ENCODE measurements around the gene STXBP5. TPM values are rescaled to one million over a fixed set of nuclear protein-coding genes. Genes with fewer than 3 reads are reported as not detected.

Gene STXBP5
- total and polyA plus RNA-seq, 4 experiments from 2014 or later, result 0.90 to 36.5 (median 21.9) TPM

DNA sequence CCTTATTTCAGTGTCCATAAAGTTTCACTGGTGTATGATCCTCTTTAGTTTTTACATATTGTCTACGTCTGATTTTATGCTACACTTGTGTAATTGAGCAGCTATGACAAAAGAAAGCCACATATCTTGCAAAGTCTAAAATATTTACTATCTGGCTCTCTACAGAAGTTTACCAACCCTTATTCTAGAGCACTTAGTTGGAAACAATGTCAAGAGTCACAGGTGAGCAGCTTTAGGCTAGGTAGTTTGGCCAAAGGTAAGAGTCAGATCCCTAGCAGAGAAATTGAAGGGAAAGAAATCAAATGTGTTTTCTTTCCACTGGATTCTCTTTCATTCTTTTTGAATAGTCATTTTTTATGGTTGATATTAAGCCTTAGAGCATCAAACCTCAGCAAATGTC lies 34.7 kb upstream of the STXBP5 start:
- Histone ChIP-seq H3K27ac (ENCODE audit: low read depth, low read length) (no peak overlapping the region), H3K9me3 (ENCODE audit: control insufficient read depth in 1 of 2, low read length in 2 of 2) (no peaks in the 10 kb centered on the region), H3K4me1 (ENCODE audit: insufficient read depth, low read length) (no peaks in the 10 kb centered on the region), H3K36me3 (ENCODE audit: insufficient read depth, low read length) (no peaks in the 10 kb centered on the region), H3K27me3 (ENCODE audit: insufficient read depth, low read length) (no peaks in the 10 kb centered on the region), H3K4me3 (ENCODE audit: low read length in 2 of 2) (no peak overlapping the region)
- no peak for DNase-seq
- no peak overlapping the region for H3K4me3 Mint-ChIP-seq
- H3K27ac Mint-ChIP-seq, result no peak overlapping the region
- no peaks in the 10 kb centered on the region for H3K9me3 Mint-ChIP-seq
- intact Hi-C loops (cut with micrococcal nuclease), result no loop called here
- H3K4me1 Mint-ChIP-seq, result peaks cover 0 to 4% (median under 1%) of the 10 kb centered on the region in 4 donors
- no peaks in the 10 kb centered on the region for H3K36me3 Mint-ChIP-seq
- ChIA-PET POLR2A (ENCODE audit: partially characterized antibody) (no interaction called here), CTCF (ENCODE audit: partially characterized antibody) (no interaction called here)
- H3K27me3 Mint-ChIP-seq, result no peaks in the 10 kb centered on the region

DNA sequence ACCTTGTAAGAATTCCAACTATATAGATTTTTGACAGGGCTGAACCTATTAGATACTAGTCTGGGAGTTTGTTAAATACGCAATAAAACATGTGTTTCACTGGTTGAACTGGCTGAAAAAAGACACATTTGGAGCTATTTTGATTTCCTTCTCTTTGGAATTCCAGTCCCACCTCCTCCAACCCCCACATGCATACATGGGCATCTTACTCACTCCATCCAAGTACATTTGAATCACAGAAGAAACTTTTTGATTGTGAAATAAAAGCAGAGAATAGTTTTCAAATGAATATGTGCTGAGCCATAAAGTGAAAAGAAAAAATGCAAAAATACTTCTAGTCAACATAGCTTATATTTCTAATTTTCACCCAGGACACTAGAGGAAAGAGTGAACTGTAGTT lies 33.9 kb upstream of the STXBP5 start:
- Histone ChIP-seq H3K9me3 (ENCODE audit: control insufficient read depth in 1 of 2, low read length in 2 of 2) (no peaks in the 10 kb centered on the region), H3K4me1 (ENCODE audit: insufficient read depth, low read length) (no peaks in the 10 kb centered on the region), H3K27me3 (ENCODE audit: insufficient read depth, low read length) (no peaks in the 10 kb centered on the region), H3K27ac (ENCODE audit: low read depth, low read length) (no peak overlapping the region), H3K36me3 (ENCODE audit: insufficient read depth, low read length) (no peaks in the 10 kb centered on the region), H3K4me3 (ENCODE audit: low read length in 2 of 2) (no peak overlapping the region)
- intact Hi-C loops (cut with micrococcal nuclease), result no loop called here
- H3K27me3 Mint-ChIP-seq, result no peaks in the 10 kb centered on the region
- no peaks in the 10 kb centered on the region for H3K36me3 Mint-ChIP-seq
- no peaks in the 10 kb centered on the region for H3K9me3 Mint-ChIP-seq
- no peak overlapping the region for H3K27ac Mint-ChIP-seq
- no peak overlapping the region for H3K4me3 Mint-ChIP-seq
- H3K4me1 Mint-ChIP-seq, result peaks cover 0 to 4% (median under 1%) of the 10 kb centered on the region in 4 donors
- DNase-seq, result no peak
- CTCF ChIA-PET (ENCODE audit: partially characterized antibody), result no interaction called here
- POLR2A ChIA-PET (ENCODE audit: partially characterized antibody), result no interaction called here

DNA sequence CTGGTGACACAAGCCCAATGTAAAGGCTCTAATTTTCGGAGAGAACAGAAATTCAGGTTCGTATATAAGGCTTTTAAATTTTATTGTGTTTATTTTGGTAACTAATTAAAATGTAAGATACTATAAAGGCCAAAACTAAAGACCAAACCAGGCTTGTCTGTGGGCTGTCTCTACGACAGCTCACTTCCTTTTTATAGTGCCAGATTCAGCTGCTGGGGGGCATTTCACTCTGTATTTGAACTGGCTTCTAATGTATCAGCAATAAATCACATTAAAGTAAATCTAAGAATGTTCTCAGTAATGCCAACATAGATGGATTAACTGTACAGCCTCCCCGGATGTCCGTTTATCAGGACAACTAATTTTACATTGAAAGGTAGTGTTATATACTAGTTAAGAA lies 31.1 kb upstream of the STXBP5 start:
- no peaks in the 10 kb centered on the region for H3K9me3 Mint-ChIP-seq
- Histone ChIP-seq H3K4me3 (ENCODE audit: low read length in 2 of 2) (no peak overlapping the region), H3K4me1 (ENCODE audit: insufficient read depth, low read length) (no peaks in the 10 kb centered on the region), H3K27ac (ENCODE audit: low read depth, low read length) (no peak overlapping the region), H3K9me3 (ENCODE audit: control insufficient read depth in 1 of 2, low read length in 2 of 2) (no peaks in the 10 kb centered on the region), H3K27me3 (ENCODE audit: insufficient read depth, low read length) (no peaks in the 10 kb centered on the region), H3K36me3 (ENCODE audit: insufficient read depth, low read length) (no peaks in the 10 kb centered on the region)
- CTCF ChIA-PET (ENCODE audit: partially characterized antibody), result no interaction called here
- POLR2A ChIA-PET (ENCODE audit: partially characterized antibody), result no interaction called here
- no peaks in the 10 kb centered on the region for H3K27me3 Mint-ChIP-seq
- no peak overlapping the region for H3K27ac Mint-ChIP-seq
- intact Hi-C loops (cut with micrococcal nuclease), result no loop called here
- H3K36me3 Mint-ChIP-seq, result no peaks in the 10 kb centered on the region
- DNase-seq, result no peak
- H3K4me3 Mint-ChIP-seq, result no peak overlapping the region
- no peaks in the 10 kb centered on the region for H3K4me1 Mint-ChIP-seq

DNA sequence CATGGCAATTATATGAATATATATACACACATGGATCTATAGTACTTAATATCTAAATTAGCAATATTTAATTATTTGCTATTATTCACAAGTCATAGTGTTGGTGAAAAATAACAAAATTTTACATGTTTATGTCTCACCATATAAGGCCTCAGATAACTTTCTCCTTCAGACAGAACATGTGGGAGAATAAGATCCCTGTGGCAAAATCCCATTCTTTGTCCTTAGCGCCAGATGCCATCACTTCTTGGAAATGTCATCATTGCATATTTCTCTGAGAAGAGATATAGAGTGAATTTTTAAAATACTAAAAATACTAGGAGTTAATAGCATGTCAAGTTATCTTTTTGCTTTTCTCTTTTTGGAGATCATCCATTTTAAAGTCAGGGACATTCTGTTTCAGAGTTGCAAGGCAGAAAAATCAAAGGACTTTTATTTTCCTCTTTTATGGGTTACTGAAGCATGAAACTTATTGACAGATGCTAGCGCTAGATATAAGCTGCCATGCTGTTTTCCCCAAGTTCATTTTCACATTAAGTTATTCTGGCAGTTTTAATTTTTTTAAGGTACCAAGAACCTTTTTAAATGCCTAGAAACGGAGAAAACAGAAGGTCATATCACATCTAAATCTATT lies 30.4 kb upstream of the STXBP5 start:
- no peaks in the 10 kb centered on the region for H3K9me3 Mint-ChIP-seq
- H3K27me3 Mint-ChIP-seq, result no peaks in the 10 kb centered on the region
- Histone ChIP-seq H3K27me3 (ENCODE audit: insufficient read depth, low read length) (no peaks in the 10 kb centered on the region), H3K27ac (ENCODE audit: low read depth, low read length) (no peak overlapping the region), H3K4me1 (ENCODE audit: insufficient read depth, low read length) (no peaks in the 10 kb centered on the region), H3K36me3 (ENCODE audit: insufficient read depth, low read length) (no peaks in the 10 kb centered on the region), H3K4me3 (ENCODE audit: low read length in 2 of 2) (no peak overlapping the region), H3K9me3 (ENCODE audit: control insufficient read depth in 1 of 2, low read length in 2 of 2) (no peaks in the 10 kb centered on the region)
- intact Hi-C loops (cut with micrococcal nuclease), result no loop called here
- POLR2A ChIA-PET (ENCODE audit: partially characterized antibody), result no interaction called here
- no peaks in the 10 kb centered on the region for H3K36me3 Mint-ChIP-seq
- no peaks in the 10 kb centered on the region for H3K4me1 Mint-ChIP-seq
- DNase-seq, result no peak
- H3K27ac Mint-ChIP-seq, result no peak overlapping the region
- CTCF ChIA-PET (ENCODE audit: partially characterized antibody), result no interaction called here
- H3K4me3 Mint-ChIP-seq, result no peak overlapping the region

DNA sequence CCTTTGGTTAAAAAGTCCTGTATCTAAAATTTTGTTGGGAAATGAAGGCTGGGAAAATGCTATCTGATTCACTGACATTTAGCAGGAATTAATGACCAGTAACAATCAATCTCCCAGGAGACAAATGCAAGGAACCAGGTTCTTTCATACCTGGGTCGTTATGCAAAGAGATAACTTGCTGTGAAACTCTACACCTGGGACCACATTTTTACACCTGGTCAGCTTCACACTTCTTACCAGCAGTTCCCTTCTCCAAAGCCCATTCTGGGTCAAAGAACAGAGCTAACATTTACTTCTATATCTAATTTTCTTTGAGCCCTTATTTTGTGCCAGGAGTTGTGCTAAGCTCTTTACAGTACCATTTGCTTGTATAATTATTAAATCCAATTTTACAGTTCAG lies 27.4 kb upstream of the STXBP5 start:
- intact Hi-C loops (cut with micrococcal nuclease), result no loop called here
- no peak overlapping the region for H3K27ac Mint-ChIP-seq
- H3K4me1 Mint-ChIP-seq, result no peaks in the 10 kb centered on the region
- no peak overlapping the region for H3K4me3 Mint-ChIP-seq
- H3K27me3 Mint-ChIP-seq, result peaks cover 3% of the 10 kb centered on the region in 2 donors
- ChIA-PET POLR2A (ENCODE audit: partially characterized antibody) (no interaction called here), CTCF (ENCODE audit: partially characterized antibody) (no interaction called here)
- H3K27ac ChIP-seq (ENCODE audit: low read depth, low read length), result no peak overlapping the region
- no peaks in the 10 kb centered on the region for H3K36me3 ChIP-seq (ENCODE audit: insufficient read depth, low read length)
- no peaks in the 10 kb centered on the region for H3K27me3 ChIP-seq (ENCODE audit: insufficient read depth, low read length)
- no peaks in the 10 kb centered on the region for H3K9me3 ChIP-seq (ENCODE audit: control insufficient read depth in 1 of 2, low read length in 2 of 2)
- H3K36me3 Mint-ChIP-seq, result no peaks in the 10 kb centered on the region
- H3K9me3 Mint-ChIP-seq, result no peaks in the 10 kb centered on the region
- no peaks in the 10 kb centered on the region for H3K4me1 ChIP-seq (ENCODE audit: insufficient read depth, low read length)
- DNase-seq, result no peak
- no peak overlapping the region for H3K4me3 ChIP-seq (ENCODE audit: low read length in 2 of 2)

DNA sequence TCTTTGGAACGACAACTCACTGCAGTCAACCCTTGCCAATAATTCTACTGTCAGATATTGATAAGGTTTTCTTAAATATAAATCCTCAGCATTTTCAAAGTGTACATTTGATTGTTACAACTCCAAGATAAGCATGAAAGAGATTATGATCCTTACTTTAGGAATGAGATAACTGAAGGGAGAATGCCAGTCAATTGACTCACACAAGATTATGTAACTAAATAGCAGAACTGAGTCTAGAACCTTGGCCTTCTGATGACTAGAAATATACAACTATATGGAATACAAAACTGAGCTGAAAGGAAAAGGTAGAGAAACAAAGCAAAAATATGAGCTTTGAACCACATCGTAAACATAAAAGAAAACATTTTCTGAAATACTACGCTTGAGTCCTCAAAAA lies 26.9 kb upstream of the STXBP5 start:
- H3K9me3 Mint-ChIP-seq, result no peaks in the 10 kb centered on the region
- H3K27me3 ChIP-seq (ENCODE audit: insufficient read depth, low read length), result no peaks in the 10 kb centered on the region
- no peak overlapping the region for H3K27ac Mint-ChIP-seq
- no peak overlapping the region for H3K27ac ChIP-seq (ENCODE audit: low read depth, low read length)
- no peaks in the 10 kb centered on the region for H3K4me1 Mint-ChIP-seq
- H3K36me3 Mint-ChIP-seq, result no peaks in the 10 kb centered on the region
- peaks cover 3% of the 10 kb centered on the region in 2 donors for H3K27me3 Mint-ChIP-seq
- DNase-seq, result no peak
- ChIA-PET CTCF (ENCODE audit: partially characterized antibody) (no interaction called here), POLR2A (ENCODE audit: partially characterized antibody) (no interaction called here)
- H3K4me3 Mint-ChIP-seq, result no peak overlapping the region
- no peak overlapping the region for H3K4me3 ChIP-seq (ENCODE audit: low read length in 2 of 2)
- H3K36me3 ChIP-seq (ENCODE audit: insufficient read depth, low read length), result no peaks in the 10 kb centered on the region
- no peaks in the 10 kb centered on the region for H3K9me3 ChIP-seq (ENCODE audit: control insufficient read depth in 1 of 2, low read length in 2 of 2)
- intact Hi-C loops (cut with micrococcal nuclease), result no loop called here
- H3K4me1 ChIP-seq (ENCODE audit: insufficient read depth, low read length), result no peaks in the 10 kb centered on the region

DNA sequence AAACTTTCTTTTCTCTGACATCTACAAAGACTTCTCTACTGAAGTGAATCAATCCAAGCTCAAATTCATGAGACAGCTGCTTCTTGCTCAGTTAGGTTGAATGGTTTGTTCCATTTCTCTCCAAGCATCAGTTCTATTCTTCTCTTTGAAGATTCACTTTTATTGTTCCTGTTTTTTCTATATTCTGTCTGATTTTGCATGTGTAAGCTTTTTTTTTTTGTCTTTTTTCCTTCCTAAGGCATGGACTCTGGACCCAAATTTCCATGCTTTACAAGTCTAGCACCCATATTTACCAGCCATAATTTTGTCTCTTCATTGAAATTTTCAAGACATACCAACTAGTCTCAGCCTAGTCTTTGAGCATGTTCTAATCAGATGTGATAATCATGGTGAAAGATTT lies 25.9 kb upstream of the STXBP5 start:
- CTCF ChIA-PET (ENCODE audit: partially characterized antibody), result no interaction called here
- intact Hi-C loops (cut with micrococcal nuclease), result no loop called here
- Mint-ChIP-seq H3K9me3 (no peaks in the 10 kb centered on the region), H3K4me3 (no peak overlapping the region), H3K27me3 (peaks cover 3% of the 10 kb centered on the region in 2 donors), H3K27ac (no peak overlapping the region), H3K4me1 (no peaks in the 10 kb centered on the region), H3K36me3 (no peaks in the 10 kb centered on the region)
- no peaks in the 10 kb centered on the region for H3K4me1 ChIP-seq (ENCODE audit: insufficient read depth, low read length)
- no peak for DNase-seq
- POLR2A ChIA-PET (ENCODE audit: partially characterized antibody), result no interaction called here
- no peaks in the 10 kb centered on the region for H3K36me3 ChIP-seq (ENCODE audit: insufficient read depth, low read length)
- H3K27ac ChIP-seq (ENCODE audit: low read depth, low read length), result no peak overlapping the region
- H3K27me3 ChIP-seq (ENCODE audit: insufficient read depth, low read length), result no peaks in the 10 kb centered on the region
- no peak overlapping the region for H3K4me3 ChIP-seq (ENCODE audit: low read length in 2 of 2)
- H3K9me3 ChIP-seq (ENCODE audit: control insufficient read depth in 1 of 2, low read length in 2 of 2), result no peaks in the 10 kb centered on the region

DNA sequence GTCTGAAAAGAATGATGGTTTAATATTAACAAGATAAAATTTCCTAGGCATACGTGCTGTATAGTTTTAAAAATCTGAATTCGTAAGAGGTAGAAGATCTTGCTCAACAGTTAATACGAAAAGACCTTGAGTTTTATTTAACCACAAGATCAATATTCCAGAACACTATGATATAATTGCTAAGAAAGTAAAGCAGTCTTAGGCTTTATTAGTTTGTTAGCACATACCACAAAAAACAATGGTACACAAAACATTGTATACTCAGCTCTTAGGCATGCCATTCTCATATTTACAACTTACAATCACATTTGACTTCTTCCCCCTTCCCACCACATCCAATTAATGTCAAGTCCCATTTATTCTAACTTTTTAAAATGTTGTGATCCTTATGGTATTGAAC lies 24.4 kb upstream of the STXBP5 start:
- Histone ChIP-seq H3K27me3 (ENCODE audit: insufficient read depth, low read length) (no peaks in the 10 kb centered on the region), H3K36me3 (ENCODE audit: insufficient read depth, low read length) (no peaks in the 10 kb centered on the region), H3K27ac (ENCODE audit: low read depth, low read length) (no peak overlapping the region), H3K4me1 (ENCODE audit: insufficient read depth, low read length) (no peaks in the 10 kb centered on the region), H3K9me3 (ENCODE audit: control insufficient read depth in 1 of 2, low read length in 2 of 2) (no peaks in the 10 kb centered on the region), H3K4me3 (ENCODE audit: low read length in 2 of 2) (no peak overlapping the region)
- H3K9me3 Mint-ChIP-seq, result no peaks in the 10 kb centered on the region
- H3K36me3 Mint-ChIP-seq, result no peaks in the 10 kb centered on the region
- CTCF ChIA-PET (ENCODE audit: partially characterized antibody), result no interaction called here
- DNase-seq, result no peak
- peaks cover 3% of the 10 kb centered on the region in 2 donors for H3K27me3 Mint-ChIP-seq
- POLR2A ChIA-PET (ENCODE audit: partially characterized antibody), result no interaction called here
- no peak overlapping the region for H3K27ac Mint-ChIP-seq
- no peak overlapping the region for H3K4me3 Mint-ChIP-seq
- intact Hi-C loops (cut with micrococcal nuclease), result no loop called here
- H3K4me1 Mint-ChIP-seq, result no peaks in the 10 kb centered on the region

All from CD4-positive, alpha-beta memory T cell (primary cell).